ENCODE data around the gene DNAH10.

- TF ChIP-seq, protein P1, sequence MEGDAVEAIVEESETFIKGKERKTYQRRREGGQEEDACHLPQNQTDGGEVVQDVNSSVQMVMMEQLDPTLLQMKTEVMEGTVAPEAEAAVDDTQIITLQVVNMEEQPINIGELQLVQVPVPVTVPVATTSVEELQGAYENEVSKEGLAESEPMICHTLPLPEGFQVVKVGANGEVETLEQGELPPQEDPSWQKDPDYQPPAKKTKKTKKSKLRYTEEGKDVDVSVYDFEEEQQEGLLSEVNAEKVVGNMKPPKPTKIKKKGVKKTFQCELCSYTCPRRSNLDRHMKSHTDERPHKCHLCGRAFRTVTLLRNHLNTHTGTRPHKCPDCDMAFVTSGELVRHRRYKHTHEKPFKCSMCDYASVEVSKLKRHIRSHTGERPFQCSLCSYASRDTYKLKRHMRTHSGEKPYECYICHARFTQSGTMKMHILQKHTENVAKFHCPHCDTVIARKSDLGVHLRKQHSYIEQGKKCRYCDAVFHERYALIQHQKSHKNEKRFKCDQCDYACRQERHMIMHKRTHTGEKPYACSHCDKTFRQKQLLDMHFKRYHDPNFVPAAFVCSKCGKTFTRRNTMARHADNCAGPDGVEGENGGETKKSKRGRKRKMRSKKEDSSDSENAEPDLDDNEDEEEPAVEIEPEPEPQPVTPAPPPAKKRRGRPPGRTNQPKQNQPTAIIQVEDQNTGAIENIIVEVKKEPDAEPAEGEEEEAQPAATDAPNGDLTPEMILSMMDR (IDR thresholded peaks at IDR 0.05; ENCODE audit: insufficient read depth, low read depth, low read length): no peak
- TF ChIP-seq EZH2 (IDR thresholded peaks at IDR 0.05; ENCODE audit: insufficient read depth, low read length): no peak
Observed at GRCh38 chr12:123713398-123713797, 48.7 kb upstream of the DNAH10 start.

All from astrocyte (in vitro differentiated cells and primary cell).